Cardiac fibroblast (primary cell): ENCODE data around the gene KRT14.

Experiments used
- DNase-seq, 2 donors: peaks; one replicate each; pipeline versions ENCODE4 v3.0.0 to v3.0.0-alpha.2; 2010; ENCODE audit warnings: low read depth in 2 of 2
- H3K4me3 ChIP-seq, 2 donors: replicated peaks in 1 of 2; 1 replicate in 1 of 2; 2 replicates in 1 of 2; pipeline ENCODE4 v1.5.1; 2011; ENCODE audit warnings: low read depth in 2 of 2, low read length in 2 of 2, mild to moderate bottlenecking in 2 of 2, moderate library complexity in 1 of 2
- TF ChIP-seq, protein P1 (sequence below): IDR thresholded peaks from one replicate; pipeline ENCODE4 v1.5.1; 2011; ENCODE audit warnings: low read depth, mild to moderate bottlenecking, low read length, inconsistent platforms

KRT14 gene

DNA sequence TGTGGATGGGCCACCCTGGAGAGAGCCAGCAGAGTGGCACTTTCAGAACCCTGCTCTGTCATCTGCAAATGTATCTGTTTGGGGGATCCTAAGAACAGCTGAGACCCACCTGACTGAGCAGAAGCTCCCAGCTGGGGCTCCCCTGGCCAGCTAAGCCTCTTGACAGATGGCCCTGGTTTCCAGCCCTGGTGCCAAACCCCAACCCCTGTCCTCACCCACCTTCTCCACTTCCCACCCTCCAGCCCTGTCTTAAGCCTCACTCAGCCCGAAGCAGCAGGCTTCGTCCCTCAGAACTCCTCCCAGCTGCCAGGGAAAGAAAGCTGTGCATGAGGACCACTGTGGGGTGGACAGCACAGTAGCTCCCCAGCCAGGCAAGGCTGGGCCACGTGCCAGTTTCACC, 11.4 kb downstream of the KRT14 start:
- TF ChIP-seq, protein P1, sequence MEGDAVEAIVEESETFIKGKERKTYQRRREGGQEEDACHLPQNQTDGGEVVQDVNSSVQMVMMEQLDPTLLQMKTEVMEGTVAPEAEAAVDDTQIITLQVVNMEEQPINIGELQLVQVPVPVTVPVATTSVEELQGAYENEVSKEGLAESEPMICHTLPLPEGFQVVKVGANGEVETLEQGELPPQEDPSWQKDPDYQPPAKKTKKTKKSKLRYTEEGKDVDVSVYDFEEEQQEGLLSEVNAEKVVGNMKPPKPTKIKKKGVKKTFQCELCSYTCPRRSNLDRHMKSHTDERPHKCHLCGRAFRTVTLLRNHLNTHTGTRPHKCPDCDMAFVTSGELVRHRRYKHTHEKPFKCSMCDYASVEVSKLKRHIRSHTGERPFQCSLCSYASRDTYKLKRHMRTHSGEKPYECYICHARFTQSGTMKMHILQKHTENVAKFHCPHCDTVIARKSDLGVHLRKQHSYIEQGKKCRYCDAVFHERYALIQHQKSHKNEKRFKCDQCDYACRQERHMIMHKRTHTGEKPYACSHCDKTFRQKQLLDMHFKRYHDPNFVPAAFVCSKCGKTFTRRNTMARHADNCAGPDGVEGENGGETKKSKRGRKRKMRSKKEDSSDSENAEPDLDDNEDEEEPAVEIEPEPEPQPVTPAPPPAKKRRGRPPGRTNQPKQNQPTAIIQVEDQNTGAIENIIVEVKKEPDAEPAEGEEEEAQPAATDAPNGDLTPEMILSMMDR: no peak
- no peak for DNase-seq
- no peak overlapping the region for H3K4me3 ChIP-seq

GRCh38 chr17:41571561-41572434, 14.9 kb downstream of the KRT14 start, which contains the start of gene KRT9:
Gene KRT9 (minus strand): TSS chr17:41572059. CDS start chr17:41571992, 67 bp downstream.
- no peak for DNase-seq
- H3K4me3 ChIP-seq: no peak within 1 kb of the TSS
- TF ChIP-seq, protein P1: no peak

GRCh38 chr17:41567317-41567716, 19.4 kb downstream of the KRT14 start:
- TF ChIP-seq, protein P1: no peak
- DNase-seq: no peak
- no peak overlapping the region for H3K4me3 ChIP-seq

- TF ChIP-seq, protein P1: no peak
- no peak overlapping the region for H3K4me3 ChIP-seq
These were observed 21.4 kb downstream of the KRT14 start for GRCh38 chr17:41565338-41565737.

GRCh38 chr17:41563607-41564170, 23.0 kb downstream of the KRT14 start:
- TF ChIP-seq, protein P1: no peak
- DNase-seq: no peak

More at GRCh38 chr17:41565338-41565737, 21.4 kb downstream of the KRT14 start:
- DNase-seq: no peak

GRCh38 chr17:41561554-41561953, 25.1 kb downstream of the KRT14 start:
- TF ChIP-seq, protein P1: no peak
- H3K4me3 ChIP-seq: no peak overlapping the region
- no peak for DNase-seq

More at GRCh38 chr17:41563607-41564170, 23.0 kb downstream of the KRT14 start:
- no peak overlapping the region for H3K4me3 ChIP-seq
